Body of pancreas (tissue), 4 donors: ENCODE results near the gene CYP11A1.

Experiments
- CTCF ChIP-seq, 7 experiments: fragments of 450-650 bp in 4 of 7; fragments of 200-600 bp in 3 of 7; sonication (generic) in 3 of 7; IDR thresholded peaks; one replicate each; pipeline ENCODE4 v1.5.1; 2016 to 2019; ENCODE audit warnings: antibody characterized with exemption in 7 of 7
- POLR2A ChIP-seq, 3 donors: fragments of 450-650 bp; IDR thresholded peaks; one replicate each; pipeline ENCODE4 v1.6.1; 2016; ENCODE audit warnings: antibody characterized with exemption in 3 of 3, mild to moderate bottlenecking in 2 of 3

GRCh38 chr15:74399511-74400312 lies 32.3 kb upstream of the CYP11A1 start:
- TF ChIP-seq CTCF (IDR thresholded peaks at IDR 0.05), result no peak
- TF ChIP-seq POLR2A (IDR thresholded peaks at IDR 0.05), result no peak
